H1 (cell line): ENCODE data around the gene ADAMTS17.

Source experiments
- ASH2L ChIP-seq: fragments of 200-600, 300-600 bp; sonication (generic); IDR thresholded peaks from one replicate; pipeline ENCODE4 v1.7.1; 2017; ENCODE audit warnings: low read length
- POLR2A ChIP-seq, 2 experiments: IDR thresholded peaks; 1 replicate in 1 of 2; 2 replicates in 1 of 2; pipeline ENCODE4 v1.6.1; 2011; ENCODE audit warnings: low read depth in 2 of 2, low read length in 2 of 2, mild to moderate bottlenecking in 2 of 2; ENCODE audit errors: control extremely low read depth in 1 of 2
- TF ChIP-seq, protein P1 (sequence below), 3 experiments: IDR thresholded peaks; 1 replicate in 2 of 3; 2 replicates in 1 of 3; pipeline versions ENCODE4 v1.5.1 to v1.6.1; 2011; ENCODE audit warnings: low read length in 3 of 3, mild to moderate bottlenecking in 3 of 3, inconsistent platforms in 2 of 3, low read depth in 1 of 3, moderate library complexity in 1 of 3; ENCODE audit not compliant: insufficient read depth in 1 of 3; ENCODE audit errors: control extremely low read depth in 1 of 3

- TF ChIP-seq ASH2L = no peak
- TF ChIP-seq POLR2A (IDR thresholded peaks at IDR 0.05; ENCODE audit: control extremely low read depth in 1 of 2, low read depth in 2 of 2, low read length in 2 of 2) = no peak
- TF ChIP-seq, protein P1, sequence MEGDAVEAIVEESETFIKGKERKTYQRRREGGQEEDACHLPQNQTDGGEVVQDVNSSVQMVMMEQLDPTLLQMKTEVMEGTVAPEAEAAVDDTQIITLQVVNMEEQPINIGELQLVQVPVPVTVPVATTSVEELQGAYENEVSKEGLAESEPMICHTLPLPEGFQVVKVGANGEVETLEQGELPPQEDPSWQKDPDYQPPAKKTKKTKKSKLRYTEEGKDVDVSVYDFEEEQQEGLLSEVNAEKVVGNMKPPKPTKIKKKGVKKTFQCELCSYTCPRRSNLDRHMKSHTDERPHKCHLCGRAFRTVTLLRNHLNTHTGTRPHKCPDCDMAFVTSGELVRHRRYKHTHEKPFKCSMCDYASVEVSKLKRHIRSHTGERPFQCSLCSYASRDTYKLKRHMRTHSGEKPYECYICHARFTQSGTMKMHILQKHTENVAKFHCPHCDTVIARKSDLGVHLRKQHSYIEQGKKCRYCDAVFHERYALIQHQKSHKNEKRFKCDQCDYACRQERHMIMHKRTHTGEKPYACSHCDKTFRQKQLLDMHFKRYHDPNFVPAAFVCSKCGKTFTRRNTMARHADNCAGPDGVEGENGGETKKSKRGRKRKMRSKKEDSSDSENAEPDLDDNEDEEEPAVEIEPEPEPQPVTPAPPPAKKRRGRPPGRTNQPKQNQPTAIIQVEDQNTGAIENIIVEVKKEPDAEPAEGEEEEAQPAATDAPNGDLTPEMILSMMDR (IDR thresholded peaks at IDR 0.05; ENCODE audit: control extremely low read depth in 1 of 3, insufficient read depth in 1 of 3, low read depth in 1 of 3, low read length in 3 of 3) = no peak
Measured at GRCh38 chr15:99973351-99973750, 368.4 kb downstream of the ADAMTS17 start.
